ENCODE results near the gene CERS5. TPM values are rescaled to one million over a fixed set of nuclear protein-coding genes. Genes with fewer than 3 reads are reported as not detected.

The CERS5 gene
- total and polyA plus RNA-seq, 8 donors: 38.1 to 76.4 (median 67.5) TPM

DNA sequence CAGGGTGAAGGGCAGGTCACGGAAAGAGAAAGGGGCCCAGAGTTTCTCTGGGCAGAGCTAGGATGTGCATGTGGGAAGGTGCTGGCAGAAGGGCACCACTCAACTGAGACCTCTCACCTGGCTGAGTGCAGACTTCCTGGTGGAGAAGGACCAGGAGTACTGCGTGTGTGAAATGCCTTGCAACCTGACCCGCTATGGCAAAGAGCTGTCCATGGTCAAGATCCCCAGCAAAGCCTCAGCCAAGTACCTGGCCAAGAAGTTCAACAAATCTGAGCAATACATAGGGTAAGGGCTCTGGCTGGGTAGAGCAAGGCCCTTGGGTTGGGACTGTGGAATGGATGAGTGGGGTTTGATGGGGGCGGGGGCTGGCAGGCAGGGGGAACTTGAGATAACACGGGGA lies 87.4 kb downstream of the CERS5 start:
- intact Hi-C loops (cut with DNase I): no loop called here
- TF ChIP-seq, protein P1, sequence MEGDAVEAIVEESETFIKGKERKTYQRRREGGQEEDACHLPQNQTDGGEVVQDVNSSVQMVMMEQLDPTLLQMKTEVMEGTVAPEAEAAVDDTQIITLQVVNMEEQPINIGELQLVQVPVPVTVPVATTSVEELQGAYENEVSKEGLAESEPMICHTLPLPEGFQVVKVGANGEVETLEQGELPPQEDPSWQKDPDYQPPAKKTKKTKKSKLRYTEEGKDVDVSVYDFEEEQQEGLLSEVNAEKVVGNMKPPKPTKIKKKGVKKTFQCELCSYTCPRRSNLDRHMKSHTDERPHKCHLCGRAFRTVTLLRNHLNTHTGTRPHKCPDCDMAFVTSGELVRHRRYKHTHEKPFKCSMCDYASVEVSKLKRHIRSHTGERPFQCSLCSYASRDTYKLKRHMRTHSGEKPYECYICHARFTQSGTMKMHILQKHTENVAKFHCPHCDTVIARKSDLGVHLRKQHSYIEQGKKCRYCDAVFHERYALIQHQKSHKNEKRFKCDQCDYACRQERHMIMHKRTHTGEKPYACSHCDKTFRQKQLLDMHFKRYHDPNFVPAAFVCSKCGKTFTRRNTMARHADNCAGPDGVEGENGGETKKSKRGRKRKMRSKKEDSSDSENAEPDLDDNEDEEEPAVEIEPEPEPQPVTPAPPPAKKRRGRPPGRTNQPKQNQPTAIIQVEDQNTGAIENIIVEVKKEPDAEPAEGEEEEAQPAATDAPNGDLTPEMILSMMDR (IDR thresholded peaks at IDR 0.05): no peak
- Histone ChIP-seq H3K27me3 (peaks cover 0 to 9% of the 10 kb centered on the region in 2 donors), H3K27ac (no peak overlapping the region), H3K9me3 (no peaks in the 10 kb centered on the region), H3K36me3 (no peaks in the 10 kb centered on the region), H3K4me1 (peaks cover 0 to 11% of the 10 kb centered on the region in 2 donors), H3K4me3 (no peak overlapping the region)
- DNase-seq: no peak
- ATAC-seq: no peak

Other genes starting within 250 kb of the CERS5 start
- gene AQP2, start 216.6 kb downstream of the CERS5 start, total RNA-seq: under 1 TPM in 1 of 2 donors, not detected in 1; 0.42 TPM
- 1 to 10 TPM in 2 of 6 donors, under 1 TPM in 4; 0.13 to 2.0 (median 0.40) TPM for gene AQP2, start 216.6 kb downstream of the CERS5 start, polyA plus RNA-seq (ENCODE audit: insufficient read length in 6 of 6)
- 1 to 10 TPM; 7.2 to 7.7 TPM for gene AQP5, start 205.5 kb downstream of the CERS5 start, total RNA-seq
- 10 to 100 TPM in 1 of 6 donors, 1 to 10 TPM in 5; 3.8 to 10.0 (median 7.0) TPM for gene AQP5, start 205.5 kb downstream of the CERS5 start, polyA plus RNA-seq (ENCODE audit: insufficient read length in 6 of 6)
- gene AQP6, start 194.4 kb downstream of the CERS5 start, total RNA-seq: under 1 TPM in 1 of 2 donors, not detected in 1; 0.09 TPM
- gene AQP6, start 194.4 kb downstream of the CERS5 start, polyA plus RNA-seq (ENCODE audit: insufficient read length in 6 of 6): under 1 TPM; 0.21 to 0.56 (median 0.37) TPM
- 10 to 100 TPM; 20.7 to 35.9 TPM for gene RACGAP1, start 141.9 kb downstream of the CERS5 start, total RNA-seq
- 10 to 100 TPM; 38.4 to 79.4 (median 49.6) TPM for gene RACGAP1, start 141.9 kb downstream of the CERS5 start, polyA plus RNA-seq (ENCODE audit: insufficient read length in 6 of 6)
- gene ASIC1, start 109.8 kb downstream of the CERS5 start, total RNA-seq: 1 to 10 TPM; 2.1 to 2.9 TPM
- 10 to 100 TPM in 3 of 6 donors, 1 to 10 TPM in 3; 8.0 to 15.4 (median 9.9) TPM for gene ASIC1, start 109.8 kb downstream of the CERS5 start, polyA plus RNA-seq (ENCODE audit: insufficient read length in 6 of 6)
- 10 to 100 TPM; 33.1 to 42.0 TPM for gene SMARCD1, start 82.0 kb downstream of the CERS5 start, total RNA-seq
- gene SMARCD1, start 82.0 kb downstream of the CERS5 start, polyA plus RNA-seq (ENCODE audit: insufficient read length in 6 of 6): 100 to 1,000 TPM; 133 to 155 (median 141) TPM
- 1 to 10 TPM; 6.8 to 8.5 TPM for gene GPD1, start 63.4 kb downstream of the CERS5 start, total RNA-seq
- 1 to 10 TPM in 1 of 6 donors, under 1 TPM in 5; 0.54 to 1.0 (median 0.65) TPM for gene GPD1, start 63.4 kb downstream of the CERS5 start, polyA plus RNA-seq (ENCODE audit: insufficient read length in 6 of 6)
- gene COX14, start 55.1 kb downstream of the CERS5 start, total RNA-seq: 10 to 100 TPM; 46.8 to 77.6 TPM
- 10 to 100 TPM; 30.5 to 41.6 (median 35.2) TPM for gene COX14, start 55.1 kb downstream of the CERS5 start, polyA plus RNA-seq (ENCODE audit: insufficient read length in 6 of 6)
- gene LIMA1, start 116.2 kb upstream of the CERS5 start, total RNA-seq: 10 to 100 TPM; 82.3 to 84.1 TPM
- gene LIMA1, start 116.2 kb upstream of the CERS5 start, polyA plus RNA-seq (ENCODE audit: insufficient read length in 6 of 6): 10 to 100 TPM; 71.9 to 91.0 (median 80.8) TPM
- not detected for gene FAM186A, start 229.2 kb upstream of the CERS5 start, total RNA-seq
- under 1 TPM; 0.31 to 0.72 (median 0.39) TPM for gene FAM186A, start 229.2 kb upstream of the CERS5 start, polyA plus RNA-seq (ENCODE audit: insufficient read length in 6 of 6)
- 10 to 100 TPM; 58.5 to 65.4 TPM for gene LARP4, start 233.5 kb upstream of the CERS5 start, total RNA-seq
- 10 to 100 TPM; 27.5 to 34.2 (median 31.1) TPM for gene LARP4, start 233.5 kb upstream of the CERS5 start, polyA plus RNA-seq (ENCODE audit: insufficient read length in 6 of 6)

Data from left lung (tissue), 10 donors.